Hepatocyte (in vitro differentiated cells): ENCODE results near the gene CLTCL1. TPM values are rescaled to one million over a fixed set of nuclear protein-coding genes. Genes with fewer than 3 reads are reported as not detected.

Experiments
- DNase-seq: peaks from one replicate; pipeline ENCODE4 v3.0.0-alpha.2; 2016; ENCODE audit warnings: low spot score
- H2AFZ ChIP-seq: fragments of 200-600 bp; sonication (generic); 2 replicates; pipeline ENCODE4 v1.6.0; 2016; ENCODE audit warnings: antibody characterized with exemption, mild to moderate bottlenecking
- H3K27ac ChIP-seq: fragments of 200-600 bp; sonication (generic); 2 replicates; pipeline ENCODE4 v1.5.1; 2016; ENCODE audit warnings: mild to moderate bottlenecking
- H3K27me3 ChIP-seq: fragments of 200-600 bp; sonication (generic); 2 replicates; pipeline ENCODE4 v1.6.1; 2016
- H3K36me3 ChIP-seq: fragments of 200-600 bp; sonication (generic); replicated peaks from 2 replicates; pipeline ENCODE4 v1.5.1; 2016; ENCODE audit warnings: low read depth; ENCODE audit not compliant: insufficient read depth
- H3K4me1 ChIP-seq: fragments of 200-600 bp; sonication (generic); 2 replicates; pipeline ENCODE4 v1.5.1; 2016; ENCODE audit warnings: mild to moderate bottlenecking, moderate library complexity; ENCODE audit not compliant: insufficient read depth
- H3K4me2 ChIP-seq: fragments of 200-600 bp; sonication (generic); 2 replicates; pipeline ENCODE4 v1.6.0; 2016
- H3K4me3 ChIP-seq: fragments of 200-600 bp; sonication (generic); 2 replicates; pipeline ENCODE4 v1.5.1; 2016; ENCODE audit warnings: mild to moderate bottlenecking
- H3K79me2 ChIP-seq: fragments of 200-600 bp; sonication (generic); 2 replicates; pipeline ENCODE4 v1.6.0; 2017; ENCODE audit warnings: mild to moderate bottlenecking
- H3K9me2 ChIP-seq: fragments of 200-600 bp; sonication (generic); replicated peaks from 2 replicates; pipeline ENCODE4 v1.6.0; 2017; ENCODE audit warnings: mild to moderate bottlenecking; ENCODE audit not compliant: insufficient read depth
- H3K9me3 ChIP-seq: fragments of 200-600 bp; sonication (generic); 2 replicates; pipeline ENCODE4 v1.5.1; 2016; ENCODE audit warnings: low read depth, mild to moderate bottlenecking
- H4K20me1 ChIP-seq: fragments of 200-600 bp; sonication (generic); 2 replicates; pipeline ENCODE4 v1.6.0; 2016; ENCODE audit warnings: mild to moderate bottlenecking; ENCODE audit not compliant: insufficient read depth, poor library complexity, severe bottlenecking
- CTCF ChIP-seq: fragments of 200-600 bp; sonication (generic); IDR thresholded peaks from 2 replicates; pipeline ENCODE4 v1.5.1; 2016; ENCODE audit warnings: antibody characterized with exemption, mild to moderate bottlenecking; ENCODE audit not compliant: poor library complexity
- EZH2 ChIP-seq: fragments of 200-600 bp; sonication (generic); IDR thresholded peaks from 2 replicates; pipeline ENCODE4 v1.6.1; 2016; ENCODE audit warnings: antibody characterized with exemption, mild to moderate bottlenecking, borderline replicate concordance
- EZH2phosphoT487 ChIP-seq: fragments of 200-600 bp; sonication (generic); IDR thresholded peaks from one replicate; pipeline ENCODE4 v1.6.1; 2018; ENCODE audit warnings: antibody characterized with exemption, mild to moderate bottlenecking, low read depth, moderate library complexity; ENCODE audit not compliant: unreplicated experiment, severe bottlenecking
- WGBS: methylation state at CpG from one replicate; pipeline ENCODE4 v1.1.6; 2016; ENCODE audit warnings: low lambda C conversion rate; ENCODE audit errors: missing lambda C conversion rate; 5-methylcytosine and 5-hydroxymethylcytosine counted together
- polyA plus RNA-seq: library from polyadenylated mRNA; unstranded; fragments of >200 nt; fragmentation: Nextera tagmentation; extraction: Ambion mirVana; gene quantifications from 2 replicates; pipeline ENCODE4 v1.2.1, GENCODE V29; 2016
- total RNA-seq: library from RNA; depleted of rRNA; stranded (reverse); fragments of >200 nt; gene quantifications from 2 replicates; pipeline ENCODE4 v1.2.3, GENCODE V29; 2014

The CLTCL1 gene
- total and polyA plus RNA-seq, 2 experiments from 2014 or later, result 2.2 to 3.7 TPM

GRCh38 chr22:19143212-19143611 lies 148.3 kb downstream of the CLTCL1 start:
- peak overlapping the region; percentile 85 for H3K4me2 ChIP-seq

GRCh38 chr22:19142394-19142793 lies 149.1 kb downstream of the CLTCL1 start:
- peaks cover 13% of the 10 kb centered on the region for H3K27me3 ChIP-seq
- H3K79me2 ChIP-seq, result peaks cover 12% of the 10 kb centered on the region
- 96% methylated on average over 9 of the region's 9 CpGs for WGBS
- H3K4me1 ChIP-seq, result no peaks in the 10 kb centered on the region
- no peak overlapping the region for H3K4me2 ChIP-seq
- TF ChIP-seq CTCF, result no peak
- TF ChIP-seq EZH2phosphoT487, result no peak
- no peak for TF ChIP-seq EZH2
- no peaks in the 10 kb centered on the region for H3K9me2 ChIP-seq
- no peaks in the 10 kb centered on the region for H4K20me1 ChIP-seq
- no peak overlapping the region for H3K27ac ChIP-seq
- H3K4me3 ChIP-seq, result no peak overlapping the region
- no peaks in the 10 kb centered on the region for H3K9me3 ChIP-seq
- H2AFZ ChIP-seq, result no peak overlapping the region
- H3K36me3 ChIP-seq, result no peaks in the 10 kb centered on the region
- peak; percentile 2 for DNase-seq

More at GRCh38 chr22:19143212-19143611, 148.3 kb downstream of the CLTCL1 start:
- Histone ChIP-seq H4K20me1 (no peaks in the 10 kb centered on the region), H3K9me3 (no peaks in the 10 kb centered on the region), H3K9me2 (no peaks in the 10 kb centered on the region), H3K79me2 (peaks cover 12% of the 10 kb centered on the region), H3K4me1 (no peaks in the 10 kb centered on the region), H3K4me3 (no peak overlapping the region), H3K27ac (no peak overlapping the region), H2AFZ (no peak overlapping the region), H3K36me3 (no peaks in the 10 kb centered on the region), H3K27me3 (peaks cover 22% of the 10 kb centered on the region)
- no peak for DNase-seq
- 96% methylated on average over 5 of the region's 5 CpGs for WGBS
- TF ChIP-seq EZH2phosphoT487 (no peak), CTCF (no peak)

GRCh38 chr22:19139974-19140373 lies 151.5 kb downstream of the CLTCL1 start:
- Histone ChIP-seq H3K27me3 (no peaks in the 10 kb centered on the region), H4K20me1 (no peaks in the 10 kb centered on the region), H3K4me3 (no peak overlapping the region), H2AFZ (no peak overlapping the region), H3K4me2 (no peak overlapping the region), H3K9me2 (no peaks in the 10 kb centered on the region), H3K4me1 (no peaks in the 10 kb centered on the region), H3K27ac (no peak overlapping the region), H3K79me2 (peaks cover 12% of the 10 kb centered on the region), H3K36me3 (no peaks in the 10 kb centered on the region), H3K9me3 (no peaks in the 10 kb centered on the region)
- no peak for DNase-seq
- TF ChIP-seq EZH2 (no peak), EZH2phosphoT487 (no peak), CTCF (no peak)
- WGBS, result 97% methylated on average over 5 of the region's 5 CpGs

GRCh38 chr22:19139001-19139356 lies 152.5 kb downstream of the CLTCL1 start:
- Histone ChIP-seq H3K27me3 (no peaks in the 10 kb centered on the region), H3K4me2 (no peak overlapping the region), H3K9me2 (no peaks in the 10 kb centered on the region), H4K20me1 (no peaks in the 10 kb centered on the region), H3K4me1 (no peaks in the 10 kb centered on the region), H3K27ac (no peak overlapping the region), H3K9me3 (no peaks in the 10 kb centered on the region), H3K36me3 (no peaks in the 10 kb centered on the region), H2AFZ (no peak overlapping the region), H3K79me2 (peaks cover 10% of the 10 kb centered on the region), H3K4me3 (no peak overlapping the region)
- TF ChIP-seq CTCF (no peak), EZH2 (no peak), EZH2phosphoT487 (no peak)
- DNase-seq, result no peak
- WGBS, result 97% methylated on average over 9 of the region's 9 CpGs
